Neural crest cell (in vitro differentiated cells): ENCODE measurements around the gene PUS1. TPM values are rescaled to one million over a fixed set of nuclear protein-coding genes. Genes with fewer than 3 reads are reported as not detected.

Experiments used
- DNase-seq: peaks from one replicate; pipeline ENCODE4 v3.0.0; 2021; ENCODE audit warnings: low read depth, mixed read lengths, low spot score
- H3K27ac Mint-ChIP-seq: one replicate; pipeline ENCODE4 v1.8.0; 2021; ENCODE audit warnings: mild to moderate bottlenecking, mixed read lengths; ENCODE audit not compliant: unreplicated experiment
- H3K27me3 Mint-ChIP-seq: 2 replicates; pipeline ENCODE4 v1.8.0; 2021; ENCODE audit warnings: low read depth, mild to moderate bottlenecking, mixed read lengths
- H3K36me3 Mint-ChIP-seq: 2 replicates; pipeline ENCODE4 v1.8.0; 2021; ENCODE audit warnings: low read depth, mild to moderate bottlenecking, mixed read lengths
- H3K4me1 Mint-ChIP-seq: 2 replicates; pipeline ENCODE4 v1.8.0; 2021; ENCODE audit warnings: mixed read lengths
- H3K4me3 Mint-ChIP-seq: one replicate; pipeline ENCODE4 v1.8.0; 2021; ENCODE audit warnings: mild to moderate bottlenecking, mixed read lengths
- H3K9me3 Mint-ChIP-seq: 2 replicates; pipeline ENCODE4 v1.8.0; 2021; ENCODE audit warnings: mixed read lengths
- total RNA-seq: library from RNA; stranded (reverse); gene quantifications from 2 replicates; pipeline ENCODE4 v1.2.1, GENCODE V29; 2021
- TF ChIP-seq, protein P1 (sequence below): fragments of 200-600 bp; sonication (generic); conservative IDR thresholded peaks from 2 replicates; pipeline ENCODE4 v1.5.0; 2021; ENCODE audit warnings: antibody characterized with exemption, mild to moderate bottlenecking

Gene PUS1
- total RNA-seq, 1 donor from 2014 or later = 48.7 TPM

DNA sequence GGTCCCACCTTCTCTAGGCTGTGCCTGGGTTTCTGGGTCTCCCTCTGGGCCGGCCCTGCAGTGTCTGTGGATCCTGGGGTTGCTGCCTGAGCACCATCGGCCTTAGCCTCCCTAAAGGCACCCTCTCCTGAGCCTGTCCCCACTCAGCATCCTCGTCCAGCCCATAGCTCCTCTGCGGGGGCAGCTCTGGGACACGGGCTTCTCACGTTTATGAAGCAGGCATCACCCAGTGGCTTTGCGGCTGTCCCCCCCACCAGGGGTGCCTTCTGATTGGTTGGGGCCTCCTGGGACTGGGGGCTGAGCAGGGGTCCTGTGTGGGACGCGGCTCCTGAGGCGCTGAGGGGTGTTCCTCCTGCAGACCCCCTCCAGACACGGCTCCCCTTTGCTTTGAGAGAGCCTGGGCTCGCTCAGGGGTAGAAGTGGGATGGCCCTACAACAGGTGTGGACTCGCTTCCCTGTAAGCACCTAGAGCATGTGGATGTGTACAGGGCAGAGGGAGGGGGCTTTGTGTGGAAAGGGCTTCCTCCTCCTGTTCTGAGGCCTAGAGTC lies 23.9 kb upstream of the PUS1 start:
- H3K4me3 Mint-ChIP-seq = no peak overlapping the region

DNA sequence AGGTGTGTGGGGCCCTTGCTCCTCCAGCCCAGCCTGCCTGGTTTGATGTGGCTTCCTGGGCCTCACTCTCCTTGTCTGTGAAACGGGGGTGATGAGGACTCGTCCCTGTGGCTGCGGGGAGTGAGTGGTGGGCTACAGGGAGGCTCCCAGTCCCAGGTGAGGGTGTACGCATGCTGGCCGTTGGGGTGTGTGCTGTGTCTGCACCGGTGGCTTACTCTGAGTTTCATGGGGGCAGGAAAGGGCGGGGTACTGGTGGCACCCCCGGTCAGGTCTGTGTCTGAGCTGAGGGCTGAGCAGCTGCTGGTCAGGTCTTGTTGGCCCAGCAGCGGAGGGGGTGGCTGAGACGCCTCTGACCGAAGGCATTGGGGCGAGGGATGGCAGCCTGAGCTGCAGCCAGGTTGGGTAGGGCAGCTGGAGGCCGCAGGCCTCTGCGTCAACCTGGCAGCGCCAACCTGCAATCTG lies 23.4 kb upstream of the PUS1 start:
- Mint-ChIP-seq H3K9me3 (no peaks in the 10 kb centered on the region), H3K27me3 (no peaks in the 10 kb centered on the region), H3K4me3 (no peak overlapping the region), H3K36me3 (no peaks in the 10 kb centered on the region), H3K4me1 (no peaks in the 10 kb centered on the region), H3K27ac (peak overlapping the region; percentile 12)
- DNase-seq = no peak
- TF ChIP-seq, protein P1, sequence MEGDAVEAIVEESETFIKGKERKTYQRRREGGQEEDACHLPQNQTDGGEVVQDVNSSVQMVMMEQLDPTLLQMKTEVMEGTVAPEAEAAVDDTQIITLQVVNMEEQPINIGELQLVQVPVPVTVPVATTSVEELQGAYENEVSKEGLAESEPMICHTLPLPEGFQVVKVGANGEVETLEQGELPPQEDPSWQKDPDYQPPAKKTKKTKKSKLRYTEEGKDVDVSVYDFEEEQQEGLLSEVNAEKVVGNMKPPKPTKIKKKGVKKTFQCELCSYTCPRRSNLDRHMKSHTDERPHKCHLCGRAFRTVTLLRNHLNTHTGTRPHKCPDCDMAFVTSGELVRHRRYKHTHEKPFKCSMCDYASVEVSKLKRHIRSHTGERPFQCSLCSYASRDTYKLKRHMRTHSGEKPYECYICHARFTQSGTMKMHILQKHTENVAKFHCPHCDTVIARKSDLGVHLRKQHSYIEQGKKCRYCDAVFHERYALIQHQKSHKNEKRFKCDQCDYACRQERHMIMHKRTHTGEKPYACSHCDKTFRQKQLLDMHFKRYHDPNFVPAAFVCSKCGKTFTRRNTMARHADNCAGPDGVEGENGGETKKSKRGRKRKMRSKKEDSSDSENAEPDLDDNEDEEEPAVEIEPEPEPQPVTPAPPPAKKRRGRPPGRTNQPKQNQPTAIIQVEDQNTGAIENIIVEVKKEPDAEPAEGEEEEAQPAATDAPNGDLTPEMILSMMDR = no peak

More for the DNA sequence above, 23.9 kb upstream of the PUS1 start:
- Mint-ChIP-seq H3K4me1 (no peaks in the 10 kb centered on the region), H3K36me3 (no peaks in the 10 kb centered on the region), H3K27ac (peak overlapping the region; percentile 12), H3K9me3 (no peaks in the 10 kb centered on the region), H3K27me3 (no peaks in the 10 kb centered on the region)
- no peak for DNase-seq
- TF ChIP-seq, protein P1 = no peak

DNA sequence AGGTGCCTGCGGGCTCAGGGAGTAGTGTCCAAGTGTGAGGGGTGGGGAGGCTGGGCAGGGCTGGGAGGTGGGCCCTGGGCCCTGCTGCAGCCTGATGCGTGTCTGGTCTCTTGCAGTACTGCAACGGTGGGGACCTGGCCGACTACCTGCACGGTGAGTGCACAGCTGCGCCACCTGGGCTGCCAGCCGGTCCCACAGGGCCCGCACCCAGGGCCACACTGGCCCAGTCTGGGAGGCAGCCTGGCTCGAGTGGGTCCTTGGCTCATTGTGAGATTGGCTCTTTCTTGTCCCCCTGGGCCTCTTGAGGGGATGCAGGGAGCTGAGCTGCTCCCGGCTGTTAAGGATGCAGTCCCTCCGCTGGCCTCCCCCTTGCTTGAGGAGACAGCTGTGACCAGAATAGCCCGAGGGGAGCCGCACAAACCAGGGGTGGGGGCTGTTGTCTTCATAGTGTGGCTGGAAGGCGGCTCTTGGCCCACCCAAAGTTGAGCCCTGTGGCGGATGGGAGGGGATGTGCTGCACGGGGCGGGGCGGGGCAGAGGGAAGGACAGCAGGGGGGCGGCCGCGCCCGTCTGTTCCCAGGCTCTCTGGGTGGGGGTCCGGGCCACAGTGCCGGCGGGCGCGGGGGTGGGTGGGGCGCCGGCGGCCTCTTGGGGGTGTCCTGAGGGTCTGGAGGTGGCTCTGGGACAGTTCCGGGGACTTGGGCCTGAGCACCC lies 21.5 kb upstream of the PUS1 start:
- TF ChIP-seq, protein P1 = no peak
- Mint-ChIP-seq H3K9me3 (no peaks in the 10 kb centered on the region), H3K4me3 (no peak overlapping the region), H3K27me3 (no peaks in the 10 kb centered on the region), H3K36me3 (no peaks in the 10 kb centered on the region), H3K27ac (no peak overlapping the region), H3K4me1 (no peaks in the 10 kb centered on the region)
- no peak for DNase-seq

DNA sequence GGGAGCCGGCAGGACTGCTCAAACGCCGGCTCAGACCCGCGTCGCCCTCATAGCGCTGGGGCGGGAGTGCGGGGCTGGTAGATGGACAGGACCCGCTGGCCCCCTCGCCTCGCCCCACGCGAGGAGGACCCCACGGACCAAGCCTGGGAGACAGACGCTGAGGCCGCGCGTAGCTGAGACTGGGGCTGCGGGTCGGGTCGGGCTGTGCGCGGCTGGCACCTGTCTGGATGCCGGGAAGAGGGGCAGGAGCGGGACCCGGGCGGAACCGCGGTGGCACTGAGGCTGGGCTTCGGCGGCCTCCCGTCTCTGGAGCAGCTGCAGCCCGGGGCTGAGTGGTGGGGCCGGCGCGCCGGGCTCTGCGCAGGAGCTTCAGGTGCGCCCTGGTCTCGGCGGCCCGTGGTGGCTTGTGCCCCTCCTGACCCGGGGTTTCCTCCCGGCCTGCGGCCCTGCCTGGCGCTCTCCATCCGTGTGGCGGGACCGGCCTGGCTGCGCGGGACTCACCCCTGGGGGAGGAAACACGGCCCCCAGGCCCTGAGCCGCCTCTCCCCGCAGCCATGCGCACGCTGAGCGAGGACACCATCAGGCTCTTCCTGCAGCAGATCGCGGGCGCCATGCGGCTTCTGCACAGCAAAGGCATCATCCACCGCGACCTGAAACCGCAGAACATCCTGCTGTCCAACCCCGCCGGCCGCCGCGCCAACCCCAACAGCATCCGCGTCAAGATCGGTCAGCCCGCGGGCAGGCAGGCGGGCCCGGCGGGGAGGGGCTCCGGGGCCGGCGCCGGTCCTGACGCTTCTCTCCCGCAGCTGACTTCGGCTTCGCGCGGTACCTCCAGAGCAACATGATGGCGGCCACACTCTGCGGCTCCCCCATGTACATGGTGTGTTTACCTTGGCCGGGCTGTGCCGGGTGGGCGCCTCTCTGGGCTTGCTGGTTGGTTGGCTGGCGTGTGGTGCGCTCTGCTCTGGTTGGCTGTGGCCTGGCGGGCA lies 20.7 kb upstream of the PUS1 start:
- no peak overlapping the region for H3K4me3 Mint-ChIP-seq
- H3K36me3 Mint-ChIP-seq = no peaks in the 10 kb centered on the region
- no peak overlapping the region for H3K27ac Mint-ChIP-seq
- TF ChIP-seq, protein P1 = no peak
- no peaks in the 10 kb centered on the region for H3K4me1 Mint-ChIP-seq
- no peak for DNase-seq
- no peaks in the 10 kb centered on the region for H3K27me3 Mint-ChIP-seq
- H3K9me3 Mint-ChIP-seq = no peaks in the 10 kb centered on the region

DNA sequence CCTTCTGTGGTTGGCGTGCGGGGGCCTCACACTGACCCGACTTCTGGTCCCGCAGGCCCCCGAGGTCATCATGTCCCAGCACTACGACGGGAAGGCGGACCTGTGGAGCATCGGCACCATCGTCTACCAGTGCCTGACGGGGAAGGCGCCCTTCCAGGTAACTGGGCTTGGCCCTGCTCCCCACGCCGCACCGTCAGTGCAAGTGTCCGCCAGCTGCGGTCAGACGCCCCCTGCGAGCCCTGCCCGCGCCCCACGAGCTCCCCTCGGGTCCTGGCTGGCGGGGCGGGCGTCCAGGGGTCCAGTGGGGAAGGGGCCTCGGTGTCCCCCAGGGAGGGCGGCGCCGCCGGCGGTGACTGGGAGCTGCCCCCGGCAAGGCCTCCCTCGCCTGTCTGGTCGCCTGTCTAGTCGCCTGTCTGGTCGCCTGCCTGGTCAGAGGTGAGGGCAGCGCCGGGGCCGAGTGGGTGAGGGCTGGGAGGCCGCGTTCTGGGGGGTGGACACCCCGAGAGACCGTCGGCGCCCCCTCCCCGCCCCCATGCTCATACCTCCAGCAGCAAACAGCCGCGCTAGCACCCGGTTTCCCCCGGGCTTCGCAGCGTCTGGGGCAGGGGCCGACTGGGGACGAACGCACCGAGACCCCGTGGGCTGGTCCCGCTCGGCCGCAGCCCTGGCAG lies 19.9 kb upstream of the PUS1 start:
- H3K9me3 Mint-ChIP-seq = no peaks in the 10 kb centered on the region
- no peaks in the 10 kb centered on the region for H3K27me3 Mint-ChIP-seq
- H3K36me3 Mint-ChIP-seq = no peaks in the 10 kb centered on the region
- no peak for DNase-seq
- H3K4me1 Mint-ChIP-seq = no peaks in the 10 kb centered on the region
- TF ChIP-seq, protein P1 = no peak
- no peak overlapping the region for H3K4me3 Mint-ChIP-seq
- H3K27ac Mint-ChIP-seq = no peak overlapping the region
